ENCODE measurements around the gene SERPIND1.
"Not testable (repeated sequence)": the region's sequence is repeated elsewhere in the genome, so short reads cannot be mapped to it uniquely, and the experiment has no call there.

Gene SERPIND1

GRCh38 chr22:20825624-20826023 lies 51.7 kb downstream of the SERPIND1 start:
- DNase-seq (ENCODE audit: low read depth in 2 of 2), result no peak
- TF ChIP-seq CTCF (IDR thresholded peaks at IDR 0.05; ENCODE audit: low read depth, low read length), result no peak

GRCh38 chr22:20826373-20827152 lies 52.6 kb downstream of the SERPIND1 start:
- H3K4me3 ChIP-seq (replicated peaks in 1 of 2; ENCODE audit: low read depth in 2 of 2, low read length in 2 of 2); DNase-seq (ENCODE audit: low read depth in 2 of 2): not testable (repeated sequence)

More at GRCh38 chr22:20825624-20826023, 51.7 kb downstream of the SERPIND1 start:
- H3K4me3 ChIP-seq (replicated peaks in 1 of 2; ENCODE audit: low read depth in 2 of 2, low read length in 2 of 2), result no peak overlapping the region

GRCh38 chr22:20829491-20830134 lies 55.7 kb downstream of the SERPIND1 start:
- no peak overlapping the region for H3K4me3 ChIP-seq (replicated peaks in 1 of 2; ENCODE audit: low read depth in 2 of 2, low read length in 2 of 2)
- no peak for TF ChIP-seq CTCF (IDR thresholded peaks at IDR 0.05; ENCODE audit: low read depth, low read length)
- no peak for DNase-seq (ENCODE audit: low read depth in 2 of 2)

GRCh38 chr22:20833225-20833665 lies 59.3 kb downstream of the SERPIND1 start:
- H3K4me3 ChIP-seq (replicated peaks in 1 of 2; ENCODE audit: low read depth in 2 of 2, low read length in 2 of 2), result no peak overlapping the region
- no peak for TF ChIP-seq CTCF (IDR thresholded peaks at IDR 0.05; ENCODE audit: low read depth, low read length)
- no peak for DNase-seq (ENCODE audit: low read depth in 2 of 2)

- no peak for DNase-seq (ENCODE audit: low read depth in 2 of 2)
- TF ChIP-seq CTCF (IDR thresholded peaks at IDR 0.05; ENCODE audit: low read depth, low read length), result no peak
- H3K4me3 ChIP-seq (replicated peaks in 1 of 2; ENCODE audit: low read depth in 2 of 2, low read length in 2 of 2), result no peak overlapping the region
Measured at GRCh38 chr22:20834206-20834605, 60.3 kb downstream of the SERPIND1 start.

- no peak for DNase-seq (ENCODE audit: low read depth in 2 of 2)
- TF ChIP-seq CTCF (IDR thresholded peaks at IDR 0.05; ENCODE audit: low read depth, low read length), result no peak
- no peak overlapping the region for H3K4me3 ChIP-seq (replicated peaks in 1 of 2; ENCODE audit: low read depth in 2 of 2, low read length in 2 of 2)
Measured at GRCh38 chr22:20834725-20835124, 60.8 kb downstream of the SERPIND1 start.
